SK-N-SH treated with all-trans-retinoic acid at 6 μM for 48 hours (cell line): ENCODE measurements around the gene SCYL1.

Experiments
- ATAC-seq: fragments of 200-7000 bp; cut with Tn5 transposase; 3 replicates; pipeline ENCODE4 v1.9.1; 2020; ENCODE audit warnings: mild to moderate bottlenecking, moderate library complexity
- ARNTL ChIP-seq: fragments of 450-650 bp; formaldehyde crosslinking; IDR thresholded peaks from 2 replicates; pipeline ENCODE4 v1.5.0; 2020; ENCODE audit warnings: low read depth, mild to moderate bottlenecking, moderate library complexity, borderline replicate concordance
- CSDC2 ChIP-seq: fragments of 250-450 bp; sonication (Bioruptor Pico); IDR thresholded peaks from 2 replicates; pipeline ENCODE4 v1.5.0; 2020; ENCODE audit warnings: mild to moderate bottlenecking, moderate library complexity
- ESRRG ChIP-seq: fragments of 250-450 bp; sonication (Bioruptor Pico); IDR thresholded peaks from 2 replicates; pipeline ENCODE4 v1.6.1; 2021; ENCODE audit warnings: mild to moderate bottlenecking
- GLIS3 ChIP-seq: fragments of 250-450 bp; sonication (Bioruptor Pico); IDR thresholded peaks from 2 replicates; pipeline ENCODE4 v1.5.0; 2020; ENCODE audit warnings: mild to moderate bottlenecking, moderate library complexity
- ISL1 ChIP-seq: fragments of 250-450 bp; sonication (Bioruptor Pico); IDR thresholded peaks from 2 replicates; pipeline ENCODE4 v2.1.2; 2022; ENCODE audit warnings: mild to moderate bottlenecking, moderate library complexity
- OSR1 ChIP-seq: fragments of 250-450 bp; sonication (Bioruptor Pico); IDR thresholded peaks from 2 replicates; pipeline ENCODE4 v1.8.0; 2022; ENCODE audit warnings: moderate library complexity, mild to moderate bottlenecking, inconsistent platforms
- PPARA ChIP-seq: fragments of 250-450 bp; sonication (Bioruptor Pico); IDR thresholded peaks from 2 replicates; pipeline ENCODE4 v1.5.0; 2020; ENCODE audit warnings: mild to moderate bottlenecking, borderline replicate concordance
- SNAI2 ChIP-seq: fragments of 250-450 bp; sonication (Bioruptor Pico); IDR thresholded peaks from 2 replicates; pipeline ENCODE4 v1.5.0; 2020; ENCODE audit warnings: mild to moderate bottlenecking, moderate library complexity
- TCF4 ChIP-seq: fragments of 250-450 bp; sonication (Bioruptor Pico); IDR thresholded peaks from 2 replicates; pipeline ENCODE4 v1.8.0; 2021; ENCODE audit warnings: mild to moderate bottlenecking, moderate library complexity, borderline replicate concordance
- TOX ChIP-seq: fragments of 250-450 bp; sonication (Bioruptor Pico); IDR thresholded peaks from 2 replicates; pipeline ENCODE4 v1.8.0; 2021; ENCODE audit warnings: mild to moderate bottlenecking, moderate library complexity, borderline replicate concordance
- ZC3H10 ChIP-seq: fragments of 250-450 bp; sonication (Bioruptor Pico); IDR thresholded peaks from 2 replicates; pipeline ENCODE4 v1.5.1; 2021; ENCODE audit warnings: mild to moderate bottlenecking, moderate library complexity
- ZFP3 ChIP-seq: fragments of 250-450 bp; sonication (Bioruptor Pico); IDR thresholded peaks from 2 replicates; pipeline ENCODE4 v1.5.0; 2020; ENCODE audit warnings: mild to moderate bottlenecking, moderate library complexity
- ZFP30 ChIP-seq: fragments of 450-650 bp; formaldehyde crosslinking; IDR thresholded peaks from 2 replicates; pipeline ENCODE4 v1.5.0; 2022; ENCODE audit warnings: mild to moderate bottlenecking, moderate library complexity
- ZNF565 ChIP-seq: fragments of 450-650 bp; formaldehyde crosslinking; conservative IDR thresholded peaks from 2 replicates; pipeline ENCODE4 v1.5.0; 2020; ENCODE audit warnings: low read depth, mild to moderate bottlenecking, moderate library complexity
- ZNF70 ChIP-seq: fragments of 450-650 bp; formaldehyde crosslinking; IDR thresholded peaks from 2 replicates; pipeline ENCODE4 v1.5.0; 2020; ENCODE audit warnings: mild to moderate bottlenecking, moderate library complexity
- ZNF8 ChIP-seq: fragments of 450-650 bp; formaldehyde crosslinking; IDR thresholded peaks from 2 replicates; pipeline ENCODE4 v1.5.0; 2020; ENCODE audit warnings: mild to moderate bottlenecking, moderate library complexity
- TF ChIP-seq, protein P1 (sequence below): fragments of 250-450 bp; sonication (Bioruptor Pico); IDR thresholded peaks from 2 replicates; pipeline ENCODE4 v1.8.0; 2020; ENCODE audit warnings: mild to moderate bottlenecking, moderate library complexity, borderline replicate concordance
- TF ChIP-seq, protein P2 (sequence below): fragments of 250-450 bp; sonication (Bioruptor Pico); IDR thresholded peaks from 2 replicates; pipeline ENCODE4 v1.5.1; 2021; ENCODE audit warnings: mild to moderate bottlenecking, moderate library complexity
- TF ChIP-seq, protein P3 (sequence below): fragments of 250-450 bp; sonication (Bioruptor Pico); IDR thresholded peaks from 2 replicates; pipeline ENCODE4 v1.5.0; 2020; ENCODE audit warnings: mild to moderate bottlenecking, moderate library complexity
- TF ChIP-seq, protein P4 (sequence below): fragments of 250-450 bp; sonication (Bioruptor Pico); IDR thresholded peaks from 2 replicates; pipeline ENCODE4 v1.5.1; 2020; ENCODE audit warnings: low read depth, mild to moderate bottlenecking, moderate library complexity
- TF ChIP-seq, protein P5 (sequence below): fragments of 250-450 bp; sonication (Bioruptor Pico); IDR thresholded peaks from 2 replicates; pipeline ENCODE4 v1.8.0; 2021; ENCODE audit warnings: low read depth, mild to moderate bottlenecking, moderate library complexity, borderline replicate concordance

The SCYL1 gene

DNA sequence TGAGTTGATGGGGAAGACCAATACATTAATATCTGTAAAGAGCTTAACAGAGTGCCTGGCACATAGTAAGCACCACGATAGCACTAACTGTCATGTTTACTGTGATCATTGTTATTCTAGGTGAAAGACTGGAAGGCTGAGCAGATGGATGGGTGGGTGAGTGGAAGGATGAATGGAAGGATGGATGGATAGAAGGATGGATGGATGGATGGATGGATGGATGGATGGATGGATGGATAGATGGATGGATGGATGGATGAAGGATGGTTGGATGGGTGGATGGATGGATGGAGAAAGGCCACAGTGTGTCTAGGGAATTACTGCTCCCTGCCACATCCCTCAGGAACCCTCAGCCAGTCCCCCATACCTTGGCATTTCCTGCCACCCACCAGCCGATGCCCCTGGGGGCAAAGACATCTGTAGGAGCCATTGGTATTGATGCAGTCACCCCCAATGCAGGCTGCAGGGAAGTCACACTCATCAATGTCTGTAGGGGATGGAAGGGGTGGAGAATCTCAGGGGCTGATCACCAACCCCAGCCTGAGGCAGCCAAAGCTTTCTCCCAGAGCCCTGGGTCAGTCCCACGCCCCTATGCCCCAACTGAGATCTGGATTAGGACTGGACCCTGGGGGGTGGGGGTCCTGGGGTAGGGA lies 18.0 kb downstream of the SCYL1 start:
- TF ChIP-seq, protein P1, sequence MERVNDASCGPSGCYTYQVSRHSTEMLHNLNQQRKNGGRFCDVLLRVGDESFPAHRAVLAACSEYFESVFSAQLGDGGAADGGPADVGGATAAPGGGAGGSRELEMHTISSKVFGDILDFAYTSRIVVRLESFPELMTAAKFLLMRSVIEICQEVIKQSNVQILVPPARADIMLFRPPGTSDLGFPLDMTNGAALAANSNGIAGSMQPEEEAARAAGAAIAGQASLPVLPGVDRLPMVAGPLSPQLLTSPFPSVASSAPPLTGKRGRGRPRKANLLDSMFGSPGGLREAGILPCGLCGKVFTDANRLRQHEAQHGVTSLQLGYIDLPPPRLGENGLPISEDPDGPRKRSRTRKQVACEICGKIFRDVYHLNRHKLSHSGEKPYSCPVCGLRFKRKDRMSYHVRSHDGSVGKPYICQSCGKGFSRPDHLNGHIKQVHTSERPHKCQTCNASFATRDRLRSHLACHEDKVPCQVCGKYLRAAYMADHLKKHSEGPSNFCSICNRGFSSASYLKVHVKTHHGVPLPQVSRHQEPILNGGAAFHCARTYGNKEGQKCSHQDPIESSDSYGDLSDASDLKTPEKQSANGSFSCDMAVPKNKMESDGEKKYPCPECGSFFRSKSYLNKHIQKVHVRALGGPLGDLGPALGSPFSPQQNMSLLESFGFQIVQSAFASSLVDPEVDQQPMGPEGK (CRISPR knock-in tag) = no peak
- TF ChIP-seq ESRRG (CRISPR knock-in tag) (no peak), ZNF8 (CRISPR knock-in tag) (no peak), ISL1 (CRISPR knock-in tag) (no peak)
- ATAC-seq = no peak

DNA sequence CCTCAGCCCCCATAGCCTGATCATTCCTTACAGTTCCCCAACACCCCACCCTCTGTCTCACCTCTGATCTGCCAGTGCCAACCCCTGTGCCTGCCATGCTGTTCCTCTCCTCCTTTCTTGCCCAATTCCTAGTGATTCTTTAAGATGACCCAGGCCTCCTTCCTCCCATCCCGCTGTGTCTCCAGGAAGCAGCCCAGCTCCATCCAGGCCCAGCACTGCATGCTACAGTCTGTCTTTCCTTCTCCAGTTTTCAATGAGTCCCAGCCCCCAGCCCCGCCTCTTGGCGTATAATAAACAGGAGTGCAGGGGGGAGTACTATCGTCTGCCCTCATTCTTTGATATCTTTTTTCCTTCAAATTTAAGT lies 21.0 kb downstream of the SCYL1 start:
- TF ChIP-seq, protein P2, sequence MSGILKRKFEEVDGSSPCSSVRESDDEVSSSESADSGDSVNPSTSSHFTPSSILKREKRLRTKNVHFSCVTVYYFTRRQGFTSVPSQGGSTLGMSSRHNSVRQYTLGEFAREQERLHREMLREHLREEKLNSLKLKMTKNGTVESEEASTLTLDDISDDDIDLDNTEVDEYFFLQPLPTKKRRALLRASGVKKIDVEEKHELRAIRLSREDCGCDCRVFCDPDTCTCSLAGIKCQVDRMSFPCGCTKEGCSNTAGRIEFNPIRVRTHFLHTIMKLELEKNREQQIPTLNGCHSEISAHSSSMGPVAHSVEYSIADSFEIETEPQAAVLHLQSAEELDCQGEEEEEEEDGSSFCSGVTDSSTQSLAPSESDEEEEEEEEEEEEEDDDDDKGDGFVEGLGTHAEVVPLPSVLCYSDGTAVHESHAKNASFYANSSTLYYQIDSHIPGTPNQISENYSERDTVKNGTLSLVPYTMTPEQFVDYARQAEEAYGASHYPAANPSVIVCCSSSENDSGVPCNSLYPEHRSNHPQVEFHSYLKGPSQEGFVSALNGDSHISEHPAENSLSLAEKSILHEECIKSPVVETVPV (CRISPR knock-in tag) = no peak
- TF ChIP-seq ARNTL (CRISPR knock-in tag) (no peak), CSDC2 (CRISPR knock-in tag) (no peak), GLIS3 (CRISPR knock-in tag) (no peak), ZNF565 (CRISPR knock-in tag) (no peak), OSR1 (CRISPR knock-in tag) (no peak)
- ATAC-seq = no peak

DNA sequence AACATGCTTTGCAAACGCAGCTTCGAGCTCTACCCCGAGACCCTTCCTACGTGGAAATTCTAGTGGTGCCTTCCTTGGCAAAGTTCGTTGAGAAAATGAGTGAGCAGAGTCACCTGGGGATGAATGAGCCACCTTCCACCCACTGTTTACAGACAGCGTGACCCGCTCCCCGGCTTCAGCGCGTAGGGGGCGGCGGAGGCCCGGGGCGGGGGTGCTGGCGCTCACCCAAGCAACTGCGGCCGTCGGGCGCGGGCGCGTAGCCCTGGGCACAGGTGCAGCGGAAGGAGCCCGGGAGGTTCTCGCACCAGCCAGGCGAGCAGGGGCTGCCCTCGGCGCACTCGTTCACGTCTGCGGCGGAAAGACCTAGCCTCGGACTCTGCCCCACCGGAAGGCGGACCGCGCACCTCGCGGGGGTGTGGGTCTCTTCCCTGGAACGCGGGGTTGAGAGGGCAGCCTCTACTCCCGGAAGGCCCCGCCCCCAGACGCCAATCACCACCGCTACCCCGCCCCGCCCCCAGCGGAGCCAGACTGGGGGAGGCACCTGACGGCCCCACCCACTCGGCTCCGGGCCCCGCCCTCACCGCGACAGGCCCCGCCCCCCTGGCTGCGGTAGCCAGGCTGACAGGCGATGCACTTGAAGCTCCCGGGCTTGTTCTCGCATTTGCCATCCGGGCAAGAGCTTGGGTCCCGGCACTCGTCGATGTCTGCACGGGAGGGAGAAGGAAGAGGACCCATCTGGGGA lies 21.5 kb downstream of the SCYL1 start:
- ATAC-seq = no peak; the same call in 2 of the 3 replicates
- TF ChIP-seq, protein P3, sequence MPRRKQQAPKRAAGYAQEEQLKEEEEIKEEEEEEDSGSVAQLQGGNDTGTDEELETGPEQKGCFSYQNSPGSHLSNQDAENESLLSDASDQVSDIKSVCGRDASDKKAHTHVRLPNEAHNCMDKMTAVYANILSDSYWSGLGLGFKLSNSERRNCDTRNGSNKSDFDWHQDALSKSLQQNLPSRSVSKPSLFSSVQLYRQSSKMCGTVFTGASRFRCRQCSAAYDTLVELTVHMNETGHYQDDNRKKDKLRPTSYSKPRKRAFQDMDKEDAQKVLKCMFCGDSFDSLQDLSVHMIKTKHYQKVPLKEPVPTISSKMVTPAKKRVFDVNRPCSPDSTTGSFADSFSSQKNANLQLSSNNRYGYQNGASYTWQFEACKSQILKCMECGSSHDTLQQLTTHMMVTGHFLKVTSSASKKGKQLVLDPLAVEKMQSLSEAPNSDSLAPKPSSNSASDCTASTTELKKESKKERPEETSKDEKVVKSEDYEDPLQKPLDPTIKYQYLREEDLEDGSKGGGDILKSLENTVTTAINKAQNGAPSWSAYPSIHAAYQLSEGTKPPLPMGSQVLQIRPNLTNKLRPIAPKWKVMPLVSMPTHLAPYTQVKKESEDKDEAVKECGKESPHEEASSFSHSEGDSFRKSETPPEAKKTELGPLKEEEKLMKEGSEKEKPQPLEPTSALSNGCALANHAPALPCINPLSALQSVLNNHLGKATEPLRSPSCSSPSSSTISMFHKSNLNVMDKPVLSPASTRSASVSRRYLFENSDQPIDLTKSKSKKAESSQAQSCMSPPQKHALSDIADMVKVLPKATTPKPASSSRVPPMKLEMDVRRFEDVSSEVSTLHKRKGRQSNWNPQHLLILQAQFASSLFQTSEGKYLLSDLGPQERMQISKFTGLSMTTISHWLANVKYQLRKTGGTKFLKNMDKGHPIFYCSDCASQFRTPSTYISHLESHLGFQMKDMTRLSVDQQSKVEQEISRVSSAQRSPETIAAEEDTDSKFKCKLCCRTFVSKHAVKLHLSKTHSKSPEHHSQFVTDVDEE (CRISPR knock-in tag) = no peak
- TF ChIP-seq TCF4 (CRISPR knock-in tag) = no peak
- TF ChIP-seq, protein P4, sequence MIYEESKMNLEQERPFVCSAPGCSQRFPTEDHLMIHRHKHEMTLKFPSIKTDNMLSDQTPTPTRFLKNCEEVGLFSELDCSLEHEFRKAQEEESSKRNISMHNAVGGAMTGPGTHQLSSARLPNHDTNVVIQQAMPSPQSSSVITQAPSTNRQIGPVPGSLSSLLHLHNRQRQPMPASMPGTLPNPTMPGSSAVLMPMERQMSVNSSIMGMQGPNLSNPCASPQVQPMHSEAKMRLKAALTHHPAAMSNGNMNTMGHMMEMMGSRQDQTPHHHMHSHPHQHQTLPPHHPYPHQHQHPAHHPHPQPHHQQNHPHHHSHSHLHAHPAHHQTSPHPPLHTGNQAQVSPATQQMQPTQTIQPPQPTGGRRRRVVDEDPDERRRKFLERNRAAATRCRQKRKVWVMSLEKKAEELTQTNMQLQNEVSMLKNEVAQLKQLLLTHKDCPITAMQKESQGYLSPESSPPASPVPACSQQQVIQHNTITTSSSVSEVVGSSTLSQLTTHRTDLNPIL = no peak
- no peak for TF ChIP-seq ZC3H10 (CRISPR knock-in tag)
- no peak for TF ChIP-seq ZNF70 (CRISPR knock-in tag)
- TF ChIP-seq ISL1 (CRISPR knock-in tag) = no peak
- TF ChIP-seq TOX (CRISPR knock-in tag) = no peak
- TF ChIP-seq OSR1 (CRISPR knock-in tag) = no peak
- no peak for TF ChIP-seq ESRRG (CRISPR knock-in tag)
- TF ChIP-seq PPARA (CRISPR knock-in tag) = no peak
- no peak for TF ChIP-seq ZFP3 (CRISPR knock-in tag)
- no peak for TF ChIP-seq ZFP30
- no peak for TF ChIP-seq GLIS3 (CRISPR knock-in tag)
- no peak for TF ChIP-seq ARNTL (CRISPR knock-in tag)
- TF ChIP-seq SNAI2 (CRISPR knock-in tag) = no peak
- TF ChIP-seq, protein P2 (CRISPR knock-in tag) = no peak
- no peak for TF ChIP-seq ZNF565 (CRISPR knock-in tag)
- TF ChIP-seq, protein P1 (CRISPR knock-in tag) = no peak
- no peak for TF ChIP-seq CSDC2 (CRISPR knock-in tag)
- TF ChIP-seq, protein P5, sequence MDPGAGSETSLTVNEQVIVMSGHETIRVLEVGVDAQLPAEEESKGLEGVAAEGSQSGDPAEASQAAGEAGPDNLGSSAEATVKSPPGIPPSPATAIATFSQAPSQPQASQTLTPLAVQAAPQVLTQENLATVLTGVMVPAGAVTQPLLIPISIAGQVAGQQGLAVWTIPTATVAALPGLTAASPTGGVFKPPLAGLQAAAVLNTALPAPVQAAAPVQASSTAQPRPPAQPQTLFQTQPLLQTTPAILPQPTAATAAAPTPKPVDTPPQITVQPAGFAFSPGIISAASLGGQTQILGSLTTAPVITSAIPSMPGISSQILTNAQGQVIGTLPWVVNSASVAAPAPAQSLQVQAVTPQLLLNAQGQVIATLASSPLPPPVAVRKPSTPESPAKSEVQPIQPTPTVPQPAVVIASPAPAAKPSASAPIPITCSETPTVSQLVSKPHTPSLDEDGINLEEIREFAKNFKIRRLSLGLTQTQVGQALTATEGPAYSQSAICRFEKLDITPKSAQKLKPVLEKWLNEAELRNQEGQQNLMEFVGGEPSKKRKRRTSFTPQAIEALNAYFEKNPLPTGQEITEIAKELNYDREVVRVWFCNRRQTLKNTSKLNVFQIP = no peak
